C4-2B (cell line): ENCODE data around the gene CC2D2B.
A peak's percentile ranks its signal among the peaks of the same experiment; 100 is the strongest.

ENCODE experiments used
- H3K27ac ChIP-seq: fragments of 450-650 bp; 2 replicates; pipeline ENCODE4 v1.5.1; 2017
- CTCF ChIP-seq: fragments of 450-650 bp; conservative IDR thresholded peaks from 2 replicates; pipeline ENCODE4 v1.5.1; 2017; ENCODE audit warnings: mild to moderate bottlenecking
- ZFX ChIP-seq: fragments of 450-650 bp; IDR thresholded peaks from 2 replicates; pipeline ENCODE4 v1.6.1; 2017

The CC2D2B gene

GRCh38 chr10:96013956-96014355, 106.2 kb downstream of the CC2D2B start:
- no peak for TF ChIP-seq ZFX
- TF ChIP-seq CTCF, result no peak
- H3K27ac ChIP-seq, result no peak overlapping the region

- no peak overlapping the region for H3K27ac ChIP-seq
- TF ChIP-seq CTCF (no peak), ZFX (no peak)
Observed at GRCh38 chr10:96014473-96015102, 106.8 kb downstream of the CC2D2B start.

- no peak overlapping the region for H3K27ac ChIP-seq
- TF ChIP-seq ZFX (no peak), CTCF (peak; percentile 87)
Observed at GRCh38 chr10:96017191-96017687, 109.5 kb downstream of the CC2D2B start.

GRCh38 chr10:96021332-96021731, 113.6 kb downstream of the CC2D2B start:
- no peak overlapping the region for H3K27ac ChIP-seq
- TF ChIP-seq ZFX (no peak), CTCF (no peak)

GRCh38 chr10:96022739-96023138, 115.0 kb downstream of the CC2D2B start:
- no peak overlapping the region for H3K27ac ChIP-seq
- TF ChIP-seq CTCF (no peak), ZFX (no peak)

GRCh38 chr10:96023168-96023567, 115.4 kb downstream of the CC2D2B start:
- no peak for TF ChIP-seq CTCF
- no peak for TF ChIP-seq ZFX

GRCh38 chr10:96025566-96025965, 117.8 kb downstream of the CC2D2B start:
- peak; percentile 23; the same call in 1 of the 2 replicates for TF ChIP-seq CTCF
- no peak for TF ChIP-seq ZFX
- no peak overlapping the region for H3K27ac ChIP-seq

More at GRCh38 chr10:96023168-96023567, 115.4 kb downstream of the CC2D2B start:
- no peak overlapping the region for H3K27ac ChIP-seq
